Measurements from ENCODE around the gene FBLN5. TPM values are rescaled to one million over a fixed set of nuclear protein-coding genes. Genes with fewer than 3 reads are reported as not detected.

FBLN5 gene
- polyA plus RNA-seq, 3 donors: 0.16 TPM; not detected in 2

DNA sequence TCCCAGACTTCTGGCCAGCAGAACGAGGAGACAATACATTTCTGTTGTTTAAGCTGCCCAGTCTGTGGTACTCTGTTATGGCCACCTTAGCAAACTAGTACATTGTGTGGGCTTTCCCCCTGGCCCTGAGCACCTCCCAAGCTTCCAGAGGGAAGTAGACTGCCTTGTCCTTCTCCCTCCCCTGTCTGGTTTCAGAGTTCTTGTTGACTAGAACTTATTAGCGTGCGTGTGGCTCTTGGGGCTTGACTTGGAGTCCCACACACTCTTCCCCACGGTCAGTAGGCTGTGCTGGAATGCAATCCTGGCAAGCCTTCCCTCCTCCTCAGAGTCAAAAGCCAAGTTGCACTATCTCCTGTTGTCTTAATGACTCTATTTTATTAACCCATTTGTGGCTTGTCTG, 27.7 kb downstream of the FBLN5 start:
- no peak overlapping the region for H2AFZ ChIP-seq (ENCODE audit: insufficient read depth, low read depth, low read length, poor library complexity, severe bottlenecking)
- no peaks in the 10 kb centered on the region for H3K27me3 ChIP-seq (ENCODE audit: control insufficient read depth in 2 of 2, insufficient read depth in 2 of 2, low read length in 2 of 2)
- H4K20me1 ChIP-seq (ENCODE audit: insufficient read depth, low read length): no peaks in the 10 kb centered on the region
- 95% methylated on average over 2 of the region's 4 CpGs for WGBS (ENCODE audit: insufficient coverage)
- intact Hi-C loops (cut with micrococcal nuclease): no loop called here
- H3K27ac Mint-ChIP-seq: peak overlapping the region in 1 of 7 donors; percentile 8
- no peak overlapping the region for H3K4me3 ChIP-seq (replicated peaks in 1 of 3; ENCODE audit: low read depth in 2 of 3, low read length in 3 of 3)
- no peak overlapping the region for H3K4me3 Mint-ChIP-seq
- no peaks in the 10 kb centered on the region for H3K36me3 Mint-ChIP-seq
- H3K4me1 ChIP-seq (ENCODE audit: control insufficient read depth in 1 of 2, insufficient read depth in 2 of 2, low read length in 2 of 2): no peaks in the 10 kb centered on the region
- no peak overlapping the region for H3K9ac ChIP-seq (ENCODE audit: insufficient read depth, low read length, poor library complexity, severe bottlenecking)
- DNase-seq: no peak
- no peaks in the 10 kb centered on the region for H3K4me1 Mint-ChIP-seq
- no peaks in the 10 kb centered on the region for H3K36me3 ChIP-seq (replicated peaks in 1 of 2; ENCODE audit: control insufficient read depth in 1 of 2, insufficient read depth in 2 of 2, low read length in 2 of 2)
- TF ChIP-seq, protein P1, sequence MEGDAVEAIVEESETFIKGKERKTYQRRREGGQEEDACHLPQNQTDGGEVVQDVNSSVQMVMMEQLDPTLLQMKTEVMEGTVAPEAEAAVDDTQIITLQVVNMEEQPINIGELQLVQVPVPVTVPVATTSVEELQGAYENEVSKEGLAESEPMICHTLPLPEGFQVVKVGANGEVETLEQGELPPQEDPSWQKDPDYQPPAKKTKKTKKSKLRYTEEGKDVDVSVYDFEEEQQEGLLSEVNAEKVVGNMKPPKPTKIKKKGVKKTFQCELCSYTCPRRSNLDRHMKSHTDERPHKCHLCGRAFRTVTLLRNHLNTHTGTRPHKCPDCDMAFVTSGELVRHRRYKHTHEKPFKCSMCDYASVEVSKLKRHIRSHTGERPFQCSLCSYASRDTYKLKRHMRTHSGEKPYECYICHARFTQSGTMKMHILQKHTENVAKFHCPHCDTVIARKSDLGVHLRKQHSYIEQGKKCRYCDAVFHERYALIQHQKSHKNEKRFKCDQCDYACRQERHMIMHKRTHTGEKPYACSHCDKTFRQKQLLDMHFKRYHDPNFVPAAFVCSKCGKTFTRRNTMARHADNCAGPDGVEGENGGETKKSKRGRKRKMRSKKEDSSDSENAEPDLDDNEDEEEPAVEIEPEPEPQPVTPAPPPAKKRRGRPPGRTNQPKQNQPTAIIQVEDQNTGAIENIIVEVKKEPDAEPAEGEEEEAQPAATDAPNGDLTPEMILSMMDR (IDR thresholded peaks at IDR 0.05): no peak
- no peaks in the 10 kb centered on the region for H3K9me3 ChIP-seq (replicated peaks in 1 of 2; ENCODE audit: control insufficient read depth in 1 of 2, insufficient read depth in 1 of 2, low read length in 2 of 2)
- no peak overlapping the region for H3K27ac ChIP-seq (ENCODE audit: low read depth in 1 of 2, low read length in 2 of 2)
- no peaks in the 10 kb centered on the region for H3K79me2 ChIP-seq (ENCODE audit: insufficient read depth, low read length)
- H3K27me3 Mint-ChIP-seq (ENCODE audit: low read depth in 3 of 3): peaks cover 2 to 4% (median 2%) of the 10 kb centered on the region in 3 donors
- peaks cover 0 to 3% (median 0%) of the 10 kb centered on the region in 7 donors for H3K9me3 Mint-ChIP-seq
- no peak overlapping the region for H3K4me2 ChIP-seq (replicated peaks; ENCODE audit: extremely low read depth, low read length, poor library complexity, severe bottlenecking)

DNA sequence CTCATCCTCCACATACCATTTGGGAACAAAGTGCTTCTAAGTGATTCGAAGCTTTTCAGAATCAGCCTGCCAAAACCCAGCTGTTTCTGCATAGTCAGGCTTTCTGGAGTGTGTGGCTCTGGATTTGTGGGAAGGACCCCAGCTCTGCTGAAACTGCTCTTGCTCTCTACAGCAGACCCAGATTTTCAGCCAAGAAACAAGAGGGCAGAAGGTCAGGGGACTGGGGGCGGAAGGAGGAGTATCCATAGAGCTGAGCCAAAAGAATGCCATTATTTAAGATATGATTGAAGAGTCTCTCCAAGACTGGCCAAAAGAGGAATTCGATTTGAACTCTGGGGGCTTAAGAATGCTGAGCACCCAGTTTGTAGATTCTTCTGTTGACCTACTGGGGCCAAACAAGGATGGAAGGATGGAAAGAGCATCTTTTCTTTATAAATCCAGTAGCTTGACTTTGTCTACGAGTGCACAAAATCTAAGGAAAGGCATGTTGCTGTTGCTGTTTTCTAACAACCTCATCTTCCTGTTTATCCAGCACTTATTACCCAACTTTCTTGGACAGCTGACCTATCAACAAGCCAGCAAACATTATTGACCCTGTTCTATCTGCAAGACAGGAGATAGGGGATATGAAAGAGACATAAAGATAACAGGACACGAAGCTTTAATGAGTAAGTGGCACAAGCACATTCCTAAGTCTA, 29.2 kb downstream of the FBLN5 start:
- no peak overlapping the region for H2AFZ ChIP-seq (ENCODE audit: insufficient read depth, low read depth, low read length, poor library complexity, severe bottlenecking)
- no peak for DNase-seq
- 100% methylated on average over 2 of the region's 5 CpGs for WGBS (ENCODE audit: insufficient coverage)
- Mint-ChIP-seq H3K4me1 (no peaks in the 10 kb centered on the region), H3K27me3 (ENCODE audit: low read depth in 3 of 3) (peaks cover 0 to 4% (median 2%) of the 10 kb centered on the region in 3 donors), H3K27ac (no peak overlapping the region), H3K36me3 (no peaks in the 10 kb centered on the region), H3K9me3 (peaks cover 0 to 3% (median 0%) of the 10 kb centered on the region in 7 donors), H3K4me3 (no peak overlapping the region)
- intact Hi-C loops (cut with micrococcal nuclease): no loop called here
- no peak overlapping the region for H3K4me2 ChIP-seq (replicated peaks; ENCODE audit: extremely low read depth, low read length, poor library complexity, severe bottlenecking)
- H3K27ac ChIP-seq (ENCODE audit: low read depth in 1 of 2, low read length in 2 of 2): no peak overlapping the region
- no peaks in the 10 kb centered on the region for H3K9me3 ChIP-seq (replicated peaks in 1 of 2; ENCODE audit: control insufficient read depth in 1 of 2, insufficient read depth in 1 of 2, low read length in 2 of 2)
- TF ChIP-seq, protein P1 (IDR thresholded peaks at IDR 0.05): no peak
- H4K20me1 ChIP-seq (ENCODE audit: insufficient read depth, low read length): no peaks in the 10 kb centered on the region
- no peak overlapping the region for H3K9ac ChIP-seq (ENCODE audit: insufficient read depth, low read length, poor library complexity, severe bottlenecking)
- H3K4me1 ChIP-seq (ENCODE audit: control insufficient read depth in 1 of 2, insufficient read depth in 2 of 2, low read length in 2 of 2): no peaks in the 10 kb centered on the region
- no peaks in the 10 kb centered on the region for H3K79me2 ChIP-seq (ENCODE audit: insufficient read depth, low read length)
- H3K27me3 ChIP-seq (ENCODE audit: control insufficient read depth in 2 of 2, insufficient read depth in 2 of 2, low read length in 2 of 2): no peaks in the 10 kb centered on the region
- no peak overlapping the region for H3K4me3 ChIP-seq (replicated peaks in 1 of 3; ENCODE audit: low read depth in 2 of 3, low read length in 3 of 3)
- no peaks in the 10 kb centered on the region for H3K36me3 ChIP-seq (replicated peaks in 1 of 2; ENCODE audit: control insufficient read depth in 1 of 2, insufficient read depth in 2 of 2, low read length in 2 of 2)

Measured in CD14-positive monocyte (primary cell).